SU-DHL-6 (cell line): Measurements from ENCODE around the gene PLK1.

Experiments
- H2AFZ ChIP-seq: fragments of 200-600 bp; sonication (generic); 2 replicates; pipeline ENCODE4 v1.6.1; 2014; ENCODE audit warnings: low read depth, mild to moderate bottlenecking, moderate library complexity, mixed read lengths, antibody characterized with exemption, low read length; ENCODE audit not compliant: severe bottlenecking
- H3F3A ChIP-seq: fragments of 200-600 bp; shearing (Covaris generic); 2 replicates; pipeline ENCODE4 v1.6.0; 2016; ENCODE audit warnings: antibody characterized with exemption, mild to moderate bottlenecking; ENCODE audit not compliant: insufficient read depth
- H3K27ac ChIP-seq: fragments of 200-600 bp; sonication (generic); 2 replicates; pipeline ENCODE4 v1.5.1; 2016; ENCODE audit warnings: low read depth, mild to moderate bottlenecking, low read length, moderate library complexity, mixed read lengths
- H3K27me3 ChIP-seq: fragments of 200-600 bp; sonication (generic), shearing (Covaris generic); 2 replicates; pipeline ENCODE4 v1.6.0; 2014; ENCODE audit warnings: mild to moderate bottlenecking, low read length
- H3K36me3 ChIP-seq: fragments of 200-600 bp; sonication (generic); 2 replicates; pipeline ENCODE4 v1.6.1; 2014; ENCODE audit warnings: mild to moderate bottlenecking, low read length, mixed read lengths
- H3K4me2 ChIP-seq: fragments of 300-600, 200-600 bp; shearing (Covaris generic), sonication (generic); 2 replicates; pipeline ENCODE4 v1.6.0; 2014; ENCODE audit warnings: low read length, low read depth, mild to moderate bottlenecking; ENCODE audit not compliant: poor library complexity, severe bottlenecking
- H3K4me3 ChIP-seq: fragments of 200-600 bp; sonication (generic); 2 replicates; pipeline ENCODE4 v1.5.1; 2014; ENCODE audit warnings: antibody characterized with exemption, low read length, mild to moderate bottlenecking, mixed read lengths; ENCODE audit not compliant: insufficient read depth, poor library complexity, severe bottlenecking
- H3K79me2 ChIP-seq: fragments of 200-600 bp; sonication (generic); 2 replicates; pipeline ENCODE4 v1.6.1; 2014; ENCODE audit warnings: mild to moderate bottlenecking, low read length, moderate library complexity; ENCODE audit not compliant: insufficient read depth
- H3K9ac ChIP-seq: fragments of 200-600 bp; sonication (generic); 2 replicates; pipeline ENCODE4 v1.7.0; 2014; ENCODE audit warnings: mild to moderate bottlenecking, low read length
- H3K9me2 ChIP-seq: fragments of 200-600 bp; sonication (generic); replicated peaks from 2 replicates; pipeline ENCODE4 v1.6.1; 2014; ENCODE audit warnings: low read length; ENCODE audit not compliant: insufficient read depth
- H3K9me3 ChIP-seq: fragments of 200-600 bp; sonication (generic); 2 replicates; pipeline ENCODE4 v1.6.1; 2014; ENCODE audit warnings: low read length, mixed read lengths; ENCODE audit not compliant: insufficient read depth
- H4K20me1 ChIP-seq: fragments of 200-600 bp; sonication (generic); 2 replicates; pipeline ENCODE4 v1.6.1; 2014; ENCODE audit warnings: low read depth, mild to moderate bottlenecking, antibody characterized with exemption, low read length, moderate library complexity, mixed read lengths
- CTCF ChIP-seq: fragments of 200-600 bp; sonication (generic); IDR thresholded peaks from one replicate; pipeline ENCODE4 v1.5.1; 2017; ENCODE audit warnings: antibody characterized with exemption, mild to moderate bottlenecking, low read length, moderate library complexity; ENCODE audit not compliant: insufficient read depth, poor library complexity, severe bottlenecking
- EZH2phosphoT487 ChIP-seq: fragments of 200-600 bp; sonication (generic), shearing (Covaris generic); conservative IDR thresholded peaks from 2 replicates; pipeline ENCODE4 v1.6.1; 2018; ENCODE audit warnings: mild to moderate bottlenecking, antibody characterized with exemption, low read length, moderate library complexity, mixed read lengths

PLK1 gene

GRCh38 chr16:23642246-23642774 lies 36.4 kb upstream of the PLK1 start:
- TF ChIP-seq EZH2phosphoT487 (no peak), CTCF (no peak)
- Histone ChIP-seq H4K20me1 (no peaks in the 10 kb centered on the region), H3K36me3 (peaks cover 11% of the 10 kb centered on the region; the same call in 1 of the 2 replicates), H3K27ac (peak overlapping the region; percentile 83), H3K79me2 (peaks cover 77% of the 10 kb centered on the region), H3K9me2 (no peaks in the 10 kb centered on the region), H3F3A (peaks cover 9% of the 10 kb centered on the region; the same call in 1 of the 2 replicates), H2AFZ (no peak overlapping the region), H3K4me2 (peak overlapping the region; percentile 88), H3K9me3 (no peaks in the 10 kb centered on the region), H3K9ac (peak overlapping the region; percentile 99), H3K4me3 (peak overlapping the region; percentile 100), H3K27me3 (no peaks in the 10 kb centered on the region)

DNA sequence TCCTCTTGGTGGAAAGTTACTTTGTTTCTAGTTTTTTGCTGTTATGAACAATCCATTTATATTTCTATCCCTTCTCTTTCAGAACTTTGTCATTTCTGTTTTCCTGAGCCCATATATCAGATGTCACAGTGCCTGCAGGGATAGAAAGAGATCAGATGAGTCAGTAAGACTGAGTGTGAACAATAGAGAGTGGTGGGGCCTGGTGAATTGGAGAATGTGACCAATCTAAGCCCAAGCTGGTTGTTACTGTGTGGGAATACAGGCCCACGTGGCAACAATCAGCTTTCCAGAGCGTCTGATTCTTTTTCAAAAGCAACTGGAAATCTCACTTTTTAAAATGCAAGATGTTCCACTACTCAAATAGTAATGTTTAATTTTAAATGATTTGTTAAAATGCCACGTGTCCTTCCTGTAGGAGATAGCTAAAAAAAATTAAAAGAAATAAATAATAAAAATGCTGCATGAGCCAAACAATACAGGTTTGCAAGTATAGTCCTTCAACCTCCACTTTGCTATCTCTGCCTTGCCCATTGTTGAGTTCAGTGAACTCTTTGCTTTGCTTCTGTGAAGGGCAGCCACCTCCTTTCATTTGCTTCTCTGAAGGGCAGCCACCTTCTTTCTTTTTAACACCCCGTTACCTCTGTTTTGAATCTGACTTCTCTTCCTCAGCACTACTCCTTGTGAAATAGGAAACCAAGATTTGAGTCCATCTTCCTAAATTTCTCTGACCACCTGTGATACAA lies 27.8 kb upstream of the PLK1 start:
- H3K36me3 ChIP-seq, result peaks cover 32% of the 10 kb centered on the region
- H3K79me2 ChIP-seq, result peaks cover 97% of the 10 kb centered on the region
- peaks cover 7% of the 10 kb centered on the region; the same call in 1 of the 2 replicates for H4K20me1 ChIP-seq
- no peaks in the 10 kb centered on the region for H3K9me2 ChIP-seq
- no peaks in the 10 kb centered on the region for H3K27me3 ChIP-seq
- no peak overlapping the region for H2AFZ ChIP-seq
- H3F3A ChIP-seq, result 0 out of 2 replicates have a peak, but pooled peaks cover 4% of the 10 kb centered on the region
- H3K4me2 ChIP-seq, result no peak overlapping the region
- no peak overlapping the region for H3K4me3 ChIP-seq
- H3K27ac ChIP-seq, result no peak overlapping the region
- no peaks in the 10 kb centered on the region for H3K9me3 ChIP-seq
- no peak overlapping the region for H3K9ac ChIP-seq
- TF ChIP-seq CTCF (no peak), EZH2phosphoT487 (no peak)

- Histone ChIP-seq H3K27ac (no peak overlapping the region), H3K9me2 (no peaks in the 10 kb centered on the region), H2AFZ (no peak overlapping the region), H4K20me1 (peaks cover 7% of the 10 kb centered on the region; the same call in 1 of the 2 replicates), H3K4me2 (no peak overlapping the region), H3K36me3 (peaks cover 32% of the 10 kb centered on the region), H3K4me3 (no peak overlapping the region), H3F3A (0 out of 2 replicates have a peak, but pooled peaks cover 4% of the 10 kb centered on the region), H3K79me2 (peaks cover 93% of the 10 kb centered on the region), H3K27me3 (no peaks in the 10 kb centered on the region), H3K9ac (no peak overlapping the region), H3K9me3 (no peaks in the 10 kb centered on the region)
- TF ChIP-seq CTCF (no peak), EZH2phosphoT487 (no peak)
These were observed 26.7 kb upstream of the PLK1 start for GRCh38 chr16:23651943-23652468.
